ENCODE measurements around the gene TMEM25. TPM values are rescaled to one million over a fixed set of nuclear protein-coding genes. Genes with fewer than 3 reads are reported as not detected.
A peak's percentile ranks its signal among the peaks of the same experiment; 100 is the strongest.
"Not testable (repeated sequence)": the region's sequence is repeated elsewhere in the genome, so short reads cannot be mapped to it uniquely, and the experiment has no call there.

The TMEM25 gene
- 10 to 100 TPM; 26.5 to 58.2 (median 52.0) TPM for total RNA-seq

DNA sequence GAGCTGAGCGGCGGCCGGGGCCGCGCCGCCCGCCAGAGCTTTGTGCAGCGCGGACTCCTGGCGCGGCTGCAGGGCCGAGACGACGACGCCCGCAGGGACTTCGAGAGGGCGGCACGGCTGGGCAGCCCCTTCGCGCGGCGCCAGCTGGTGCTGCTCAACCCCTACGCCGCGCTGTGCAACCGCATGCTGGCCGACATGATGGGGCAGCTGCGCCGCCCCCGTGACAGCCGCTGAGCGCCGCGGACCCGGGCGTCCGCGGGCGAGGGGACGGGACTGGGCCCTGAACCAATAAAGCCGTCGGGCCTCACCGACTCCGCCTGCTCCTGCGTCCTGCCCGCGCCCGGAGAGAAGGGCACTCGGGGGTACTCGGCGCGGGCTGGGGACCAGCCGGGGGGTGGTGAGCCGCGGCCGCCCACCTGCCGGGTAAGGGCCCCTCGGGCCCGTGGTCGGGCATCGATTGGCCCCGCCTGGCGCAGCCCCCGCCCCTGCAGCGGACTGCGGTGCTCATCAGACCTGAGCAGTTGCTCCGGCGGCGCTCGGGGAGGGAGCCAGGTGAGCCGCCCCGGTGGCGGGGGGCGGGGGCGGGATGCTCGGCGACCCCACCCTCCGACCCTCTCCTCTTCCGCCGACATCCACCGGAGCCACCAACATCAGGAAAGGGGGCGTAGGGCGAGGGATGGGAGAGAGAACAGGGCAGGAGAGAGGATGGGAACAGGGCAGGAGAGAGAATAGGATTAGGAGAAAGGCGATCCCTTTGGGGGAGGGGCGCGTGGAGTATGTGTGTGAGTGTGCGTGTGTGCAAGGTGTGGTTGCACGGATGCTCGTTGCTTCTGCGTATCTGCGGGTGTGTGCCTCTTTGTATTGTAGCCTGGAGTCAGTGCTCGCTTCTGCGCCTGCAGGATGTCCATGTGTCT lies at the start of gene TMEM25:
Gene TMEM25, plus strand, starts transcription at position 510 of the 914 bp plus-strand sequence. CDS start 610 bp downstream, outside the sequence.
- Histone ChIP-seq H3K36me3 (no peaks in the 10 kb centered on the region), H3K27me3 (no peaks in the 10 kb centered on the region), H3K4me3 (replicated peaks in 1 of 3) (peak within 1 kb of the TSS; percentile 53 to 85 (median 78)), H3K9me3 (no peaks in the 10 kb centered on the region), H3K4me1 (peaks cover 22 to 33% of the 10 kb centered on the region in 2 donors), H3K27ac (peak within 1 kb of the TSS in 2 of 3 donors; percentile 66 to 77)
- WGBS, 2 donors = 3% methylated on average over 28 to 32 of the region's 94 CpGs
- intact Hi-C loops (cut with DNase I) = no loop called here
- no peak for TF ChIP-seq CTCF (IDR thresholded peaks at IDR 0.05)
- peak in 1 of 2 donors; percentile 54 for TF ChIP-seq POLR2A (IDR thresholded peaks at IDR 0.05)
- peak; percentile 72 to 74 for DNase-seq

DNA sequence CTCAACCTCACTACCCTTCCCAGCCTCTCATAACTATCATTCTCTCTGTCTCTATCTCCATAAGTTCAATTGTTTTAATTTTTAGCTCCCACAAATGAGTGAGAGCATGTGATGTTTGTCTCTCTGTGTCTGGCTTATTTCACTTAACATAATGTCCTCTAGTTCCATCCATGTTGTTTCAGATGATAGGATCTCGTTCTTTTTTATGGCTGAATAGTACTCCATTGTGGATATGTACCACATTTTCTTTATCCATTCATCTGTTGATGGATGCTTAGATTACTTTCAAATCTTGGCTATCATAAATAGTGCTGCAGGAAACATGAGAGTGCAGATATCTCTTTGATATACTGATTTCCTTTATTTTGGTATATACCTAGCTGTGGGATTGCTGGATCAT lies 49.8 kb upstream of the TMEM25 start:
- WGBS, 2 donors = 96 to 98% methylated on average over 1 of the region's 1 CpG
- not testable (repeated sequence) for H3K27ac ChIP-seq
- intact Hi-C loops (cut with DNase I) = loop anchor here (10.0 kb wide), 1 partner anchor 86 kb away; no protein-coding TSS in a partner anchor

GRCh38 chr11:118484405-118484804 lies 46.6 kb upstream of the TMEM25 start:
- DNase-seq = no peak
- Histone ChIP-seq H3K9me3 (no peaks in the 10 kb centered on the region), H3K27me3 (no peaks in the 10 kb centered on the region), H3K4me1 (no peaks in the 10 kb centered on the region), H3K36me3 (peaks cover 58 to 62% of the 10 kb centered on the region in 2 donors), H3K4me3 (replicated peaks in 1 of 3) (no peak overlapping the region), H3K27ac (no peak overlapping the region)
- TF ChIP-seq CTCF (IDR thresholded peaks at IDR 0.05) = no peak
- TF ChIP-seq POLR2A (IDR thresholded peaks at IDR 0.05) = no peak
- intact Hi-C loops (cut with DNase I) = loop anchor here (10.0 kb wide), 1 partner anchor 90 kb away; no protein-coding TSS in a partner anchor
- 95 to 99% methylated on average over 3 of the region's 3 CpGs for WGBS, 2 donors

More for the DNA sequence above, 49.8 kb upstream of the TMEM25 start:
- not testable (repeated sequence) for DNase-seq; H3K4me3 ChIP-seq (replicated peaks in 1 of 3); H3K4me1 ChIP-seq; H3K27me3 ChIP-seq; H3K9me3 ChIP-seq
- H3K36me3 ChIP-seq = peaks cover 70 to 79% of the 10 kb centered on the region in 2 donors

GRCh38 chr11:118485273-118485672 lies 45.7 kb upstream of the TMEM25 start:
- intact Hi-C loops (cut with DNase I) = loop anchor here (10.0 kb wide), 1 partner anchor 90 kb away; no protein-coding TSS in a partner anchor
- H3K4me3 ChIP-seq (replicated peaks in 1 of 3) = no peak overlapping the region
- H3K27me3 ChIP-seq = no peaks in the 10 kb centered on the region
- TF ChIP-seq CTCF (IDR thresholded peaks at IDR 0.05) = no peak
- no peaks in the 10 kb centered on the region for H3K4me1 ChIP-seq
- no peaks in the 10 kb centered on the region for H3K9me3 ChIP-seq
- no peak for DNase-seq
- no peak overlapping the region for H3K27ac ChIP-seq
- peaks cover 58 to 65% of the 10 kb centered on the region in 2 donors for H3K36me3 ChIP-seq

DNA sequence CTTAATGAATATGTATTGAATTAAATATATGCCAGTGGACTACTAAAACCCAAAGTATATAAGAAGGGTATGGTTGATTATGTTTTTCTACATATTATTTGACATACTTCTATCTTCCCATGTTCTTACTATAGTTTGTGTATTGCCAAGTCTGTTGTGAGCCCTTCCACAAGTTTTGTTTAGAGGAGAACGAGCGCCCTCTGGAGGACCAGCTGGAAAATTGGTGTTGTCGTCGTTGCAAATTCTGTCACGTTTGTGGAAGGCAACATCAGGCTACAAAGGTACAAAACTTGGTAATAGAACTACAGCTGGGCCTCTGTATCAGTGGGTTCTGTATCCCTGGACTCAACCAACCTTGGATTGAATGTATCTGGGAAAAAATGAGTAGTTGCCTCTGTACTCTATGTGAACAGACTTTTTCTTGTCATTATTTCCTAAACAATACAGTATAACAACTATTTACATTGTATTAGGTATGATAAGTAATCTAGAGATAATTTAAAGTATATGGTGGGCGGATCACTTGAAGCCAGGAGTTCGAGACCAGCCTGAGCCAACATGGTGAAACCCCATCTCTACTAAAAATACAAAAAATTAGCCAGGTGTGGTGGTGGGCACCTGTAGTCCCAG lies 42.4 kb upstream of the TMEM25 start:
- no peaks in the 10 kb centered on the region for H3K9me3 ChIP-seq
- H3K36me3 ChIP-seq = peaks cover 47 to 56% of the 10 kb centered on the region in 2 donors
- no peaks in the 10 kb centered on the region for H3K4me1 ChIP-seq
- no peaks in the 10 kb centered on the region for H3K27me3 ChIP-seq
- intact Hi-C loops (cut with DNase I) = loop anchor here (10.0 kb wide), 1 partner anchor 94 kb away; no protein-coding TSS in a partner anchor
- 29 to 31% methylated on average over 7 of the region's 7 CpGs for WGBS, 2 donors
- DNase-seq = peak; percentile 34 to 69
- no peak overlapping the region for H3K4me3 ChIP-seq (replicated peaks in 1 of 3)
- no peak for TF ChIP-seq POLR2A (IDR thresholded peaks at IDR 0.05)
- TF ChIP-seq CTCF (IDR thresholded peaks at IDR 0.05) = peak in 5 of 6 experiments; percentile 32 to 78 (median 75)
- H3K27ac ChIP-seq = no peak overlapping the region

Data from thyroid gland (tissue), 4 donors.